BE2C (cell line): ENCODE data around the gene VPS25.

Source experiments
- DNase-seq: peaks from one replicate; pipeline ENCODE4 v3.0.0-alpha.2; 2020
- H3K27me3 ChIP-seq: fragments of 250-450 bp; sonication (Bioruptor Pico); 2 replicates; pipeline ENCODE4 v1.5.1; 2020; ENCODE audit warnings: mild to moderate bottlenecking
- H3K36me3 ChIP-seq: fragments of 250-450 bp; sonication (Bioruptor Pico); 2 replicates; pipeline ENCODE4 v1.5.1; 2020; ENCODE audit warnings: mild to moderate bottlenecking
- H3K4me1 ChIP-seq: fragments of 250-450 bp; sonication (Bioruptor Pico); 2 replicates; pipeline ENCODE4 v1.5.1; 2020
- H3K4me3 ChIP-seq: 2 replicates; pipeline ENCODE4 v1.5.1; 2011; ENCODE audit warnings: low read depth, low read length
- H3K9me3 ChIP-seq: fragments of 250-450 bp; sonication (Bioruptor Pico); 2 replicates; pipeline ENCODE4 v1.5.1; 2020
- CTCF ChIP-seq: IDR thresholded peaks from 2 replicates; pipeline ENCODE4 v1.5.1; 2012; ENCODE audit warnings: mild to moderate bottlenecking, low read depth, low read length

VPS25 gene

GRCh38 chr17:42744283-42744805, 28.9 kb upstream of the VPS25 start:
- H3K4me1 ChIP-seq = no peaks in the 10 kb centered on the region
- no peaks in the 10 kb centered on the region for H3K36me3 ChIP-seq
- DNase-seq = peak; percentile 85
- peak overlapping the region; percentile 77 for H3K4me3 ChIP-seq
- H3K27me3 ChIP-seq = no peaks in the 10 kb centered on the region
- peaks cover 4% of the 10 kb centered on the region for H3K9me3 ChIP-seq
- TF ChIP-seq CTCF = no peak

- Histone ChIP-seq H3K4me3 (peak within 1 kb of the TSS; percentile 77), H3K36me3 (no peaks in the 10 kb centered on the region), H3K27me3 (no peaks in the 10 kb centered on the region), H3K9me3 (peaks cover 4% of the 10 kb centered on the region), H3K4me1 (no peaks in the 10 kb centered on the region)
- no peak for TF ChIP-seq CTCF
- DNase-seq = peak; percentile 96
Observed at GRCh38 chr17:42744806-42745617, 28.2 kb upstream of the VPS25 start, which contains the start of gene EZH1. Gene EZH1 (minus strand): TSS chr17:42745040. CDS start chr17:42728941, 16,099 bp downstream.

- H3K4me3 ChIP-seq = no peak overlapping the region
- TF ChIP-seq CTCF = no peak
- H3K9me3 ChIP-seq = peaks cover 4% of the 10 kb centered on the region
- DNase-seq = no peak
- no peaks in the 10 kb centered on the region for H3K4me1 ChIP-seq
- H3K27me3 ChIP-seq = no peaks in the 10 kb centered on the region
- no peaks in the 10 kb centered on the region for H3K36me3 ChIP-seq
Observed at GRCh38 chr17:42748202-42748907, 24.9 kb upstream of the VPS25 start.

- H3K4me3 ChIP-seq = no peak overlapping the region
- no peaks in the 10 kb centered on the region for H3K27me3 ChIP-seq
- TF ChIP-seq CTCF = no peak
- DNase-seq = no peak
- H3K4me1 ChIP-seq = no peaks in the 10 kb centered on the region
- peaks cover 4% of the 10 kb centered on the region for H3K9me3 ChIP-seq
- no peaks in the 10 kb centered on the region for H3K36me3 ChIP-seq
Observed at GRCh38 chr17:42748908-42749798, 24.1 kb upstream of the VPS25 start.

GRCh38 chr17:42750739-42751344, 22.4 kb upstream of the VPS25 start:
- DNase-seq = no peak

More at GRCh38 chr17:42750739-42751344, 22.4 kb upstream of the VPS25 start:
- Histone ChIP-seq H3K36me3 (no peaks in the 10 kb centered on the region), H3K27me3 (no peaks in the 10 kb centered on the region), H3K4me1 (no peaks in the 10 kb centered on the region), H3K4me3 (no peak overlapping the region), H3K9me3 (no peaks in the 10 kb centered on the region)
- no peak for TF ChIP-seq CTCF
